Measurements from ENCODE around the gene KMT2A.

KMT2A gene

DNA sequence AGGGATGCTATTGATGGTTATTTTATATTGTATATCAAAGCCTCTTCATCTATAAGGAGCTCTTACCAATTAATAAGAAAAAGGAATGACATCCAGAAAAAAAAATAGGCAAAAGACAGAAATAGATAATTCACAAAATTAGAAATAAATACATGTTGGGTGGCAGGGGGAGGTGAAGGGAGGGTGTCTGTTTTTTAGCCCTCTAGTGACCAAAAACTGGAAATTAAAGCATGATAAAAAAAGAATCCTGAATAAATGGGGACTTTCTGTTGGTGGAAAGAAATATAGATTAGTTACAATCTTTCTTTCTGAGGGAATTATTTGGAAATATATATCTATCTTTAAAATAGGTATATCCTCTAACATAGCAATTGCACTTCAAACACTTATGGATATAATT, 49.0 kb downstream of the KMT2A start:
- no peak overlapping the region for H3K4me3 ChIP-seq (ENCODE audit: low read depth, low read length)
- DNase-seq (ENCODE audit: low read depth): no peak
- TF ChIP-seq POLR2A (IDR thresholded peaks at IDR 0.05; ENCODE audit: extremely low read depth, insufficient read length) (no peak), MYC (IDR thresholded peaks at IDR 0.05; ENCODE audit: low read depth, low read length) (no peak)
- TF ChIP-seq, protein P1, sequence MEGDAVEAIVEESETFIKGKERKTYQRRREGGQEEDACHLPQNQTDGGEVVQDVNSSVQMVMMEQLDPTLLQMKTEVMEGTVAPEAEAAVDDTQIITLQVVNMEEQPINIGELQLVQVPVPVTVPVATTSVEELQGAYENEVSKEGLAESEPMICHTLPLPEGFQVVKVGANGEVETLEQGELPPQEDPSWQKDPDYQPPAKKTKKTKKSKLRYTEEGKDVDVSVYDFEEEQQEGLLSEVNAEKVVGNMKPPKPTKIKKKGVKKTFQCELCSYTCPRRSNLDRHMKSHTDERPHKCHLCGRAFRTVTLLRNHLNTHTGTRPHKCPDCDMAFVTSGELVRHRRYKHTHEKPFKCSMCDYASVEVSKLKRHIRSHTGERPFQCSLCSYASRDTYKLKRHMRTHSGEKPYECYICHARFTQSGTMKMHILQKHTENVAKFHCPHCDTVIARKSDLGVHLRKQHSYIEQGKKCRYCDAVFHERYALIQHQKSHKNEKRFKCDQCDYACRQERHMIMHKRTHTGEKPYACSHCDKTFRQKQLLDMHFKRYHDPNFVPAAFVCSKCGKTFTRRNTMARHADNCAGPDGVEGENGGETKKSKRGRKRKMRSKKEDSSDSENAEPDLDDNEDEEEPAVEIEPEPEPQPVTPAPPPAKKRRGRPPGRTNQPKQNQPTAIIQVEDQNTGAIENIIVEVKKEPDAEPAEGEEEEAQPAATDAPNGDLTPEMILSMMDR (IDR thresholded peaks at IDR 0.05; ENCODE audit: low read depth, low read length): no peak
- TF ChIP-seq, protein P2, sequence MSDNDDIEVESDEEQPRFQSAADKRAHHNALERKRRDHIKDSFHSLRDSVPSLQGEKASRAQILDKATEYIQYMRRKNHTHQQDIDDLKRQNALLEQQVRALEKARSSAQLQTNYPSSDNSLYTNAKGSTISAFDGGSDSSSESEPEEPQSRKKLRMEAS (IDR thresholded peaks at IDR 0.05; ENCODE audit: low read depth, low read length): no peak

GRCh38 chr11:118488480-118489109, 52.3 kb downstream of the KMT2A start:
- TF ChIP-seq, protein P2 (IDR thresholded peaks at IDR 0.05; ENCODE audit: low read depth, low read length): no peak
- TF ChIP-seq POLR2A (IDR thresholded peaks at IDR 0.05; ENCODE audit: extremely low read depth, insufficient read length): no peak
- no peak for TF ChIP-seq MYC (IDR thresholded peaks at IDR 0.05; ENCODE audit: low read depth, low read length)
- TF ChIP-seq, protein P1 (IDR thresholded peaks at IDR 0.05; ENCODE audit: low read depth, low read length): peak; percentile 89
- no peak overlapping the region for H3K4me3 ChIP-seq (ENCODE audit: low read depth, low read length)
- peak; percentile 86 for DNase-seq (ENCODE audit: low read depth)

DNA sequence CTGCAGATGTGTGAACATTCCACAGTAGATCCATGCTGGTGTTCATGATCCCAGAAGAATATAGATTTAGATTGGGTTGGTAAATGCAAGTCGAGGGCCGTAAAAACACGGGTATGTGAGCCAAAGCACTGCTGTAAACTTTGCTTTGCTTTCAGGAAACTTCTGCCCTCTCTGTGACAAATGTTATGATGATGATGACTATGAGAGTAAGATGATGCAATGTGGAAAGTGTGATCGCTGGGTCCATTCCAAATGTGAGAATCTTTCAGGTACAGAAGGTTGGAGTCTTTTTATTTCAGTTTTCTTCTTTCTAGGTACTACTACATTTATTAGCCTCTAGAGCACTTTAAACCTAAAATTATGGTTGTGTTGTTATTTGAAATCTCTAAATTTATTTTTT, 54.7 kb downstream of the KMT2A start:
- no peak overlapping the region for H3K4me3 ChIP-seq (ENCODE audit: low read depth, low read length)
- no peak for DNase-seq (ENCODE audit: low read depth)
- no peak for TF ChIP-seq POLR2A (IDR thresholded peaks at IDR 0.05; ENCODE audit: extremely low read depth, insufficient read length)
- TF ChIP-seq, protein P1 (IDR thresholded peaks at IDR 0.05; ENCODE audit: low read depth, low read length): no peak

- no peak for DNase-seq (ENCODE audit: low read depth)
- TF ChIP-seq, protein P1 (IDR thresholded peaks at IDR 0.05; ENCODE audit: low read depth, low read length): no peak
- TF ChIP-seq, protein P2 (IDR thresholded peaks at IDR 0.05; ENCODE audit: low read depth, low read length): no peak
- TF ChIP-seq MYC (IDR thresholded peaks at IDR 0.05; ENCODE audit: low read depth, low read length) (no peak), POLR2A (IDR thresholded peaks at IDR 0.05; ENCODE audit: extremely low read depth, insufficient read length) (no peak)
- H3K4me3 ChIP-seq (ENCODE audit: low read depth, low read length): no peak overlapping the region
Measured at GRCh38 chr11:118497831-118498230, 61.5 kb downstream of the KMT2A start.

GRCh38 chr11:118503216-118503615, 66.9 kb downstream of the KMT2A start:
- no peak for DNase-seq (ENCODE audit: low read depth)
- TF ChIP-seq, protein P2 (IDR thresholded peaks at IDR 0.05; ENCODE audit: low read depth, low read length): no peak
- TF ChIP-seq POLR2A (IDR thresholded peaks at IDR 0.05; ENCODE audit: extremely low read depth, insufficient read length): no peak
- TF ChIP-seq, protein P1 (IDR thresholded peaks at IDR 0.05; ENCODE audit: low read depth, low read length): no peak
- no peak for TF ChIP-seq MYC (IDR thresholded peaks at IDR 0.05; ENCODE audit: low read depth, low read length)

GRCh38 chr11:118511601-118512000, 75.3 kb downstream of the KMT2A start:
- no peak for DNase-seq (ENCODE audit: low read depth)
- TF ChIP-seq MYC (IDR thresholded peaks at IDR 0.05; ENCODE audit: low read depth, low read length): no peak
- TF ChIP-seq POLR2A (IDR thresholded peaks at IDR 0.05; ENCODE audit: extremely low read depth, insufficient read length): no peak
- TF ChIP-seq, protein P1 (IDR thresholded peaks at IDR 0.05; ENCODE audit: low read depth, low read length): no peak
- TF ChIP-seq, protein P2 (IDR thresholded peaks at IDR 0.05; ENCODE audit: low read depth, low read length): no peak
- no peak overlapping the region for H3K4me3 ChIP-seq (ENCODE audit: low read depth, low read length)

More at GRCh38 chr11:118503216-118503615, 66.9 kb downstream of the KMT2A start:
- no peak overlapping the region for H3K4me3 ChIP-seq (ENCODE audit: low read depth, low read length)

All from NB4 (cell line).